Measurements from ENCODE around the gene TBCA.
A peak's percentile ranks its signal among the peaks of the same experiment; 100 is the strongest.

Gene TBCA, protein sequence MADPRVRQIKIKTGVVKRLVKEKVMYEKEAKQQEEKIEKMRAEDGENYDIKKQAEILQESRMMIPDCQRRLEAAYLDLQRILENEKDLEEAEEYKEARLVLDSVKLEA

DNA sequence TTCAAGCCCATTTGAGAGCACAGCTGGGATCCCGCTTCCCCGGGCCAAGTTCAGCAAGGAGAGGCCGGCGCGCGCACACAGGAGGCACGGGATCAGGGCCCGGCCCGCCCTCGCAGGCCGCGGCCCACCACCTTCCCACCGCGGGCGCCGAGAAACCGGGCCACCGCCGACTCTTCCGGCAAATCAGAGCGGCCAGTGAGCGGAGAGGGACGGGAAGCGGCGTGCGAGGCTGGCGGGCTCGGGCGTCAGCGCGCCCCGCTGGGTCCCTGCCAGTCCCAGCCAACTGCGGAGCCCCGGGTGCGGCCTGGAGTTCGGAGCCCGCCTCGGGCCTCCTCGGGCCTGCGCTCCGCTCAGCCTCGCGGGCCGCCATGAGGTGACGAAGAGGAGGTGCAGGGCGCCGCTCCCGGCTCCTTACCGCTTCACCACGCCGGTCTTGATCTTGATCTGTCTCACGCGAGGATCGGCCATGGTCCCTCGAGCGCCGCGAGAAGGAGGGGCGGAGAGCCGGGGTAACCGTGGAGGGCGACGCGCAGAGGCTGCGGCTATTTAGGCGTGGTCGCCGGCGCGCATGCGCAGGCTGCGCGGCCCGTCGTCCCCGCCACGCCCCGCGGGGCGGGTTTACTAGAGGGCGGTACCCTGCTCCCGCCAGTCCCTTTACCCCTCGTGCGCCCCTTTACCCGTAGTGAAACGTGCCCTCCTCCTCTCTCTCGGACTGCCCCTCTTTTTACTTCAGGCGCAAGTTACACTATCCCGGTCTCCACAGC, at the start of gene TBCA:
TSS of gene TBCA (minus strand) at position 550 of the 764 bp plus-strand sequence. CDS start at position 468, 82 bp downstream.
- DNase-seq, result peak in 57 of 58 donors; percentile 47 to 92 (median 81)

DNA sequence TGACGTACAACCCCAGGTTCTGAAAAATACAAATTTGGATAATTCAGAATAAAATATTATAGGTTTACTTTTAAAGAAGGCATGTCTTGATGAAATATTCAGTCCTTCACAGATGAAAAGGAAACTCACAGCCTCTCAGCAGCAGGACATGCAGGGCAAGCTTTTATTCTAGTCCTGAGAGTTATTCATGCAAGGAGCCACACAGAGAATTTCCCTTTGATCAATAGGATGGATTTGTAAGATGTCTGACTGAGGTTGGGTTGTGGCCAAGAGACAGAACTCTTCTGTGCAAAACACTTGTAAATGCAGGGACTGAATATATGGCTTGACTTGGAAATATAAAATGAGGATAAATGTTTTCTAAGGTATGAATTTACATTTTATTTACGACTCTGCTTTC, 48.8 kb upstream of the TBCA start:
- DNase-seq, result no peak

DNA sequence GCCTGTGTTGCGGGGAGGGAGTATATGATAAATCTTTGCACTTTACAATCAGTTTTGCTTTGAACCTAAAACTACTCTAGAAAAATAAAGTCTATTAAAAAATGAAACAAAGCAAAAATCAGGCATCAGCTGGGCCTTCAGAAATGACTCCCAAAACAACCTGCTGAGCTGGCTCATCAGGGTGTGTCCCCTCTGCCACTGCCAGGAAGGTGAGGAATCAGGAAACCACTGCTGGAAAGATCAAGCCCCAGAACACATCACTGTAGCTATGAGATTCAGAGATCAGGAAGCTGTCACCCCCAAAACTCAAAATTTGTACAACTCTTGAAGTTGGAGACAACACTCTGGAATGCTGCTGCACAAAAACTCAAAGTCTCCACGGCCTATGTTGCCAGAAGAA, 40.5 kb upstream of the TBCA start:
- no peak for DNase-seq

DNA sequence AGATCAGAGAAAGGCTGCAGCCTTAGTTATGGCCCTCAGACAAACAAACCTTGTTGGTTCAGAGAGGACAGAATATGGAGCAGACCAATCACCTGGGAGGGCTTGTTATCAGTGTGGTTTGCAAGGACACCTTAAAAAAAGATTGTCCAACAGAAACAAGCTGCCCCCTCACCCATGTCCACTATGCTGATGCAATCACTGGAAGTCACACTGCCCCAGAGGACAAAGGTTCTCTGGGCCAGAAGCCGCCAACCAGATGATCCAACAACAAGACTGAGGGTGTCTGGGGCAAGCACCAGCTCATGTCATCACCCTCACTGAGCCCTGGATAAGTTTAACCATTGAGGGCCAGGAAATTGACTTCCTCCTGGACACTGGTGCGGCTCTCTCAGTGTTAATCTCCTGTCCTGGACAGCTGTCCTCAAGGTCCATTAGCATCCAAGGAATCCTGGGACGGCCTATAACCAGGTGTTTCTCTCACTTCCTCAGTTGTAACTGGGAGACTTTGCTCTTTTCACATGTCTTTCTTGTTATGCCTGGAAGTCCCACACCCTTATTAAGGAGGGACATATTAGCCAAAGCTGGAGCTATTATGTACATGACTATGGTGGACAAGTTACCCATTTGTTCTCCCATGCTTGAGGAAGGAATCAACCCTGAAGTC, 36.9 kb upstream of the TBCA start:
- DNase-seq, result no peak

DNA sequence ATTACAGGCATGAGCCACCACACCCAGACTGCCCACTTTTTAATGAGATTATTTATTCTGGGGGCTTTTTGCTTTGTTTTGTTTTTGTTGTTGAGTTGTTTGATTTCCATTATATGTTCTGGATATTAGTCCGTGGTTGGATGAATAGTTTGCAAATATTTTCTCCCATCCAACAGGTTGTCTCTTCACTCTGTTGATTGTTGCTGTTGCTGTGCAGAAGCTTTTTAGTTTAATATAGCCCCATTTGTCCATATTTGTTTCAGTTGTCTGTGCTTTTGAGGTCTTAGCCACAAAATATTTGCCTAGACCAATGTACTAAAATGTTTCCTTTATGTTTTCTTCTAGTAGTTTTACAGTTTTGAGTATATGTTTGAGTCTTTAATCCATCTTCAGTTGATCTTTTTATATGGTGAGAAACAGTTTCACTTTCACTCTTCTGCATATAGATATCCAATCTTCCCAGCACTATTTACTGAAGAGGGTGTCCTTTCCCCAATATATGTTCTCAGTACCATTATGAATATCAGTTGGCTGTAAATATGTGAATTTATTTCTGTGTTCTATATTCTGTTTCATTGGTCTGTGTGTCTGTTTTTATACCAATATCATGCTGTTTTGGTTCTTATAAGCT, 30.2 kb upstream of the TBCA start:
- DNase-seq, result no peak

DNA sequence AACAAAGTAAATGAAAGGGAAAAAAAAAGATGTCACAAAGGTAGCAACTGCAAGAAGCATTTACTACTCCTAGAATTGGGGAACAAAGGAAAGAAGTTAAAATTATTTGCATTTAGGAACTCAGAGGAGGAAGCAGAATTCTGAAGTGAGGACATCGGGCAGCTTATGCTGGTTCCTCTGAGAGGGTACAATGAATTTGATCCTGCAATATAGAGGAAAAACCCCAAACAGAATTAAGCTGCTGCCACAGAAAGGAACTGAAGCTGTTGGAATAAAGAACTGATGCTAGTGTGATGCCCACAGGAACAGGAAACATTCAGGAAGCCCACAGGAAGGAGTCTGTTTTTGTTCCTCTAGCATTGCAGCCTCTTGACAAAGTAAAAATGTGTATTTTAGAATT, 22.3 kb upstream of the TBCA start:
- DNase-seq, result no peak

DNA sequence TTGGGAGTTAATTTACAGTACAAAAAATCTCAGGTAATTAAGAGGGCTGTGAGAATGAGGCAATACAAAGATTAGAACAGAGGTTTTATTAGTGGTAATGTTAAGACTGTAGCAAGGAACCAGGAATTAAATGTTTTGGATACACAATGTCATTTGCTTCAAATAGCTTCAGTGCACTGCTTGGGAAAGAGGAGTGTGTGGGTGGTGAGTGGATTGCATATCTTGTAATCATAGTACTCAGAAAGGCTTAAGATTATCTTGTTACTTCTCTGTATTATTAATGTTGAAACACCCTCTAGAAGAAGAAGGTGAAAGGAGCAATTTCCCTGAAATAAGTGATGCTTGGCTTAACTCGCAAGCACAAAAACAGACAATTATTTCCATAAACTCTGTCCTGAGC, 21.0 kb upstream of the TBCA start:
- no peak for DNase-seq

DNA sequence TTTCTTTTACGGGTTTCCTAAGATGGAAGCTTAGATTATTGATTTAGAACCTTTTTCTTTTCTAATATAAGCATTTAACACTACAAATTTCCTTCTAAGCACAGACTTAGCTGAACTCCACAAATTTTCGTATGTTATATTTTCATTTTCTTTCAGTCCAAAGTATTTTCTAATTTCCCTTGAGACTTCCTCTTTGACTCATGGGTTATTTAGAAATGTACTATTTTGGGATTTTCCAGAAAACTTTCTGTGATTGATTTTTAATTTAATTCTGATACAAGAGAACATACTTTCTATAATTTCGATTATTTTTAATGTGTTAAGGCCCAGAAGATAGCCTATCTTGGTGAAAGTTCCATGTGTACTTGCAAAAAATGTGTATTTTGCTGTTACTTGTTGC, 19.7 kb upstream of the TBCA start:
- no peak for DNase-seq

DNA sequence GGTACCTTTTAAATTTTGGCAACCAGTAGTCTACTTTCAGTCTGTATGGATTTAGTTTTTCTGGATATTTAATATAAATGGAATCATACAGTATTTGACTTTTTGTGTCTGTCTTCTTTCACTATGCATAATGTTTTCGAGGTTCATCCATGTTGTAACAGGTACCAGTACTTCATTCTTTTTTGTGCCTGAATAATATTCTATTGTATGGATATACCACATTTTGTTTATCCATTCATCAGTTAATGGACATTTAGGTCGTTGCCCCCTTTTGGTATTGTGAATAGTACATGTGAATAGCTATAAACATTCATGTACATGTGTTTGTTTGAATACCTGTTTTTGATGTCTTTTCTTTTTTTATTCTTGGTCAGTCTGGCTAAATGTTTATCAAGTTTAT, 19.1 kb upstream of the TBCA start:
- DNase-seq, result no peak

DNA sequence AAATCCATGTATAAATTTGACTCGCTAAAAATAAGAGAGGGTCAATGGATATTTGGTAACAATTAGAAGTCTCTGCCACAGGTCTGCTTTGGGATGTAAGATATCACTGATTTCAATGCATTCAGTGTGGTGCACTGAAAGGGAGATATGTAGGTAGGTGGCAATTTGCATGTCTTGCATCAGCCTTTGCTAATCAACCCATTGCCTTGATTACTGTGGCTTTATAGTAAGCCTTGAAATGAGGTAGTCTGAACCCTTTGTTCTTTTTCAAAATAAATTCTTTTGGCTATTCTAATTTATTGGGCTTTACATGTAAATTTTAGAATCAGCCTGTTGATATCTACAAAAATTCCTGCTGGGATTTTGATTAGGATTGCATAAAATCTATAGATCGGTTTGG, 15.8 kb upstream of the TBCA start:
- DNase-seq, result no peak

DNA sequence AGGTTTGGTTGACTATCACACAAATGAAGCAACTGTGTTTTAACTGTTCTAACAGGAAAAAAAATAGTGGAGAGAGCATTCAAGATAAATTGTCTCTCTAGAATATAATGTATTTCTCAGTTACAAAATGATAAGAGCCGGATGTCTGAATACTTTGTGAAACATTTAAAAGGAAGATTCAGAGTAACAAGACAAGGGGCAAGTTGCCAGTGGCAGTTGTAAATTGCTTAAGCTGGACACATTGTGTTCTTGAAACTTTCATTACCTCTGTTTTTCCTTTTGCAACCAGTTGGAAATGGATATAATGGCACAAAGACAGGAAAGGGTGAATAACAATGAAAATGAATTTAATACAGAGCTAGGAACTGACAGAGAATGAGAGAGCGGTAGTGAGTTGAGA, 15.2 kb upstream of the TBCA start:
- DNase-seq, result no peak

DNA sequence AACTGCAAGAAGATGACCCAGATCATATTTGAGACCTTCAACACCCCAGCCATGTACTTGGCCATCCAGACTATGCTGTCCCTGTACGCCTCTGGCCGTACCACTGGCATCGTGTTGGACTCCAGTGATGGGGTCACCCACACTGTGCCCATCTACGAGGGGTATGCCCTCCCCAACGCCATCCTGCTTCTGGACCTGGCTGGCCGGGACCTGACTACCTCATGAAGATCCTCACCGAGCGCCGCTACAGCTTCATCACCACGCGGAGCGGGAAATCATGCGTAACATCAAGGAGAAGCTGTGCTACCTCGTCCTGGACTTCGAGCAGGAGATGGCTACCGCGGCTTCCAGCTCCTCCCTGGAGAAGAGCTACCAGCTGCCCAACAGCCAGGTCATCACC, 9.1 kb upstream of the TBCA start:
- peak in 1 of 58 donors; percentile 0 for DNase-seq

DNA sequence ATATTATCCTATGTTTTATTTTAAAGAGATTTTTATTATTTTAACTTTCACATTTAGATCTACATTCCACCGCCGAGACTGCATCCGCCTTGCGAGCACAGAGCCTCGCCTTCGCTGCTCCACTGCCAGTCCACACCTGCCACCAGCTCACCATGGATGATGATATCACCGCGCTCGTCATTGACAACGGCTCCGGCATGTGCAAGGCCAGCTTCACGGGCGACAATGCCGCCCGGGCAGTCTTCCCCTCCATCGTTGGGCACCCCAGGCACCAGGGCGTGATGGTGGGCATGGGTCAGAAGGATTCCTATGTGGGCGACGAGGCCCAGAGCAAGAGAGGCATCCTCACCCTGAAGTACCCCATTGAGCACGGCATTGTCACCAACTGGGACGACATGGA, 8.6 kb upstream of the TBCA start:
- no peak for DNase-seq

DNA sequence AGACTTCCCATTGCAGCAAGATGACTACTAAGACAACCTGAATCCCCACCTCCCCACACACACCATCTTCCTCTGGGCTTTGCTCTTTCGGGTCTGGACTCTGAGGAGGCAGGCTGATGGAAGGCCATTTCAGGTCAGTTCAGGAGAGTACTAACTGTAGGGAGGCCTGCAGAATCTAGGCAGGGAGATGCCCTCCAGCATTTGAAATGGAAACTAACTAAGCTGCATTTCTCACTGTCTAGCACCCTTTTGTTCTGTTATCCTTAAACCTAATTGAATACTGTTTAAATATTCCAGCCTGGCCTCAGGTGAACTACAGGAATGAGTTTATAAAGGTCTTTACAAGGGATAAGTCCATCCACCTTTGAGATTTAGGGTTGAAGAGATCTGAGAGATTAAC, 4.9 kb upstream of the TBCA start:
- DNase-seq, result no peak

DNA sequence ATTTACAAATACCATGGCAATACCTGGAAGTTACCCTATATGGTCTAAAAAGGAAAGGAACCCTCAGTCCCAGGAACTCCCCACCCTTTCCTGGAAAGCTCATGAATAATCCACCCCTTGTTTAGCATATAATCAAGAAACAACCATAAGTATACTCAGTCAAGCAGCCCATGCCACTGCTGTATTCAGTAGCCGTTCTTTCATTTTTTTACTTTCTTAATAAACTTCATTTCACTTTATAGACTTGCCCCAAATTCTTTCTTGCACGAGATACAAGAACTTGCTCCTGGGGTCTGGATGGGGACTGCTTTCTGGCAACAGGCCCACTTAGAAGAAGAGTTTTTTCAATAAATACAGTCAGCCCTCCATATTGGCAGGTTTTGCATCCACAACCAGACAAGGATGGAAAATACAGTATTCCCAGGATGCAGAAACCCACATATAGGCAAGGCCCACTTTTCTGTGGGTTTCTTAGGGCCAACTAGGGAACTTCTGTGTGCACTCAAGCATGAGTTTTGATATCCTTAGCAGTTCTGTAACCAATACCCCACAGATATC, 2.8 kb upstream of the TBCA start:
- no peak for DNase-seq

DNA sequence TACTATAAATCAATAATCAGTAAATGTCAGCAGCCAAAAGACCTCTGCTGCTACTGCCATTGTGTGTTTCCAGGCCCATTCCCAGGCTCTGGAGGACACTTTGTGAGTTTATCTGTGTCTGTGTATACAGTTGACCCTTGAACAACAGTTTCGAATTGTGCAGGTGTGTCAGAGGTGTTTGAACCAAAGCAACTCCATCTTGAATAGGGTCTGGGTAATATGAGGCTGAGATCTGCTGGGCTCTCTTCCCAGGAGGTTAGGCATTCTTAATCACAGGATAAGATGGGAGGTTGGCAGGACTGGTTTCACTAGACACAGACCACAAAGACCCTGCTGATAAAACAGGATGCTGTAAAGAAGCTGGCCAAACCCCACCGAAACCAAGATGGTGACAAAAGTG, 2.3 kb upstream of the TBCA start:
- DNase-seq, result no peak

DNA sequence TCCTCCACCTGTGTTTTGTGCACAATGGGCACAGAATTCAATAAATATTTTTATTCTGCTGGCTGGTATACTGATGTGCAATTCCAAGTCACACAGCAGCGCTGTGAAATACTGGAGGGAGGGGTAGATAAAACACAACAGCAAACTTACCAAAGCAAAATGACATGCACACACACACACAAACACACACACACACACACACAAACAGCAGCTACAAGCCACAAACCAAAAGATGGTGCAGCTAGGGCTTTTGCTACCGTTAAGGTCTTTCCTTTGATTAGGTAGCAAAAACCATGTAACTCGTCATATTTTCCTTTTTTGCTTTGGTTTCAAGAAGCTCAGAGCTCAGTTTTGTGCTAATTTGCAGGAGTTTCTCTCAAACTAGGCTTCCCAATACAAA, 1.8 kb upstream of the TBCA start:
- no peak for DNase-seq

DNA sequence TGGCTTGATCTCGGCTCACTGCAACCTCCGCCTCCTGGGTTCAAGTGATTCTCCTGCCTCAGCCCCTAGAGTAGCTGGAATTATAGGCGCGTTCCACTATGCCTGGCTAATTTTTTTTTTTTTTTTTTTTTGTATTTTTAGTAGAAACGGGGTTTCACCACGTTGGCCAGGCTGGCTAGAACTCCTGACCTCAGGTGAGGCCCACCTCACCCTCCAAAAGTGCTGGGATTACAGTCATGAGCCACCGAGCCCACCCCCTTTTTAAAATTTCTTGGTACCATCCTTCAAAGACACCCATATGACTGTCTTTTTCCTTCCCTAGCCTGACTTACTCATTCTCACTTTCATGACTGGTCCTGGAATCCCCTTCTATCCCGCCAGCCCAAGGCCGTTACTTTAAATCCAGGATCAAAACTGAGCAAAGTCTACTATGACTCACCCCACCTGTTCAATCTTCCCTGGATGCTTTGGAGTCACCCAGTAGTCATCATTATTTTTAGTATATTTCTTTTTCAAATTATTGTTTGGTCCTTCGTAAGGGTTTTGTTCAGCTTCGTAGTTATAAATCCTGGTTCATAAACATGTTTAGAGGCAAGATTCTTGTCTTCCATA, 1.2 kb upstream of the TBCA start:
- no peak for DNase-seq

DNA sequence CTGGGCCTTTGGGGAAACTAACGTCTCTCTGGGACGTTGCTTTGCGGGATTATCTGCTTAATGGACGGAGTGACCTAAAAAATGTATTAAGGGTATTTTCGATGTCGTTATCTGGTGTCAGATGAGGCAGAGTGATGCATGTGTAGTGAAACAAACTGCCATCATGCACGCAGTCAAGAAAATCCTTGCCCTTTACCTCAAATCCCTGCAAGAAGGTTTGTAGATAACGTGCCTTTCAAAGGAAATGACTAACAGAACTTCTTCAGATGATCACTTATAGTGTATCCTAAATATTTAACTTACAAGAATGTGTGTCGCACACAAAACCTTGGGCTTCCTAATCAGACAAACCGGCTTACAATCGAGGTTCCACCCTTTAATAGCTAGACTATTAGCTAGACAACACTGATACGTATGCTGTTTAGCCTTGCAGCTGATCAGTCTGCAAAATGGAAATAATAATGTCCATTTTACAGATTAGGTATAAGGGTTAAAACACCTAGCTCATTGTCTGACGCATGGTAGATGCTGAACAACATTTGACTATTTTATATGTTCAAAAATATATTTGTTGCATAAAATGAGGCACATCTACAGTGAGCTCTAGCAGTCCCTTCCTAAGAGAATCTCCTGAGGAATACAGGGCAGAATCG, 541 bp upstream of the TBCA start:
- peak in 1 of 58 donors; percentile 40 for DNase-seq

DNA sequence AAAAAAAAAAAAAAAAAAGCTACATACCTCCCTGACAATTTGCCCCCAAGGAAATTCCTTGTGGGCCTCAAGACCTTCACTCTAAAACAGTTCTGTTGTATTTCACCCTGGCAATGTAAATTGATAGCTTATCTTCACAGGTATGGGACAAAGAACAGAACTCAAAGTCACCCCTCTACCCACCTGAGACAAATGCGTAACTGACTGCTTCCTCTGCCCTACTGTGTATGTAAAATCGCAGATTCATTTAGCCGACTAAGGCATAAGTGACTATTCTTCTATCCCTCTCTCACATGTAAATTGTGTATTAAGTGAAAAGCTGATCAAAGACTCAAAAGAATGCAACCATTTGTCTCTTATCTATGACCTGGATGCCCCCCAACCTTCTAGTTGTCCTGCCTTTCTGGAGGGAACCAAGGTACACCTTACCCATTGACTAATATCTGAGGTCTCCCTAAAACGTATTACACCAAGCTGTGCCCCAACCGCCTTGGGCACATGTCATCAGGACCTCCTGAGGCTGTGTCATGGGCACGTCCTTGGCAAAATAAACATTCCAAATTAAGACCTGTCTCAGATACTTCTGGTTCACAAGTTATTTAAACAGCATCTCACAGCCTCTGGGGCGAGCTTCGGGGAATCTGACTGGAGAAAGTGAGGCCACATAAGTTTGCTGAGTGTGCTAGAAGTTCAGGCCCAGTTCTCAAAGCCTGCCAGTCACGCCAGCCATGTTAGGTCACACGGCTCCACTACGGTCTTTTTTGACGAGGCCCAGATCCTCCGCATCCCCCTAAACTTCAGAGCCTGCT, 954 bp downstream of the TBCA start:
- peak in 13 of 58 donors; percentile 14 to 58 (median 37) for DNase-seq
